ENCODE results near the gene SIK3.

The SIK3 gene

DNA sequence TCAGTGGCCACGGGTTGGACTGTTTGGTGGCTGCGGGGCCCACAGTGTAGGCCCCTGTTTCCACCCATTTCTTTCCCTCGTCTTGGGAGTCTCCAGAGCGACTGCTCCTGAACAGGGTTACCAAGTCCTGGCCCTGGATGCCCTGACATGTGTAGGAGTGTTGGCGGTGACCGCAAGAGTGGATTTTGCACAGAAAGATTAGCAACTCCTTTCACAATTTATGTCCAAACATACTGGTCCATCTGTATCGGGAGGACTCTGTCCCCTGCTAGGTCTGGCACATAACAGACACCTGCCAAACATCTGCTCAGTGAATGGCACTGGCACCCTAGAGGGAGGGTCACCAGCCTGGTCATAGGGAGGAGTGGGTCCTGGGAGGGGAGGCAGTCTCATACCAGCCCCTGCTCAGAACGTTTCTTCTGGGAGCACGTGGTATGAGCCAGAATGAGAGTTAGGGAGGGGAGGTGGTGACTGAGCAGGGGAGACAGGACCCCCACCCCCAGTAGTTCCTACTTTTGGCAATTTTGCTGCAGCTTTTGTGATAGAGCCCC, 257.4 kb downstream of the SIK3 start:
- TF ChIP-seq, protein P1, sequence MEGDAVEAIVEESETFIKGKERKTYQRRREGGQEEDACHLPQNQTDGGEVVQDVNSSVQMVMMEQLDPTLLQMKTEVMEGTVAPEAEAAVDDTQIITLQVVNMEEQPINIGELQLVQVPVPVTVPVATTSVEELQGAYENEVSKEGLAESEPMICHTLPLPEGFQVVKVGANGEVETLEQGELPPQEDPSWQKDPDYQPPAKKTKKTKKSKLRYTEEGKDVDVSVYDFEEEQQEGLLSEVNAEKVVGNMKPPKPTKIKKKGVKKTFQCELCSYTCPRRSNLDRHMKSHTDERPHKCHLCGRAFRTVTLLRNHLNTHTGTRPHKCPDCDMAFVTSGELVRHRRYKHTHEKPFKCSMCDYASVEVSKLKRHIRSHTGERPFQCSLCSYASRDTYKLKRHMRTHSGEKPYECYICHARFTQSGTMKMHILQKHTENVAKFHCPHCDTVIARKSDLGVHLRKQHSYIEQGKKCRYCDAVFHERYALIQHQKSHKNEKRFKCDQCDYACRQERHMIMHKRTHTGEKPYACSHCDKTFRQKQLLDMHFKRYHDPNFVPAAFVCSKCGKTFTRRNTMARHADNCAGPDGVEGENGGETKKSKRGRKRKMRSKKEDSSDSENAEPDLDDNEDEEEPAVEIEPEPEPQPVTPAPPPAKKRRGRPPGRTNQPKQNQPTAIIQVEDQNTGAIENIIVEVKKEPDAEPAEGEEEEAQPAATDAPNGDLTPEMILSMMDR (IDR thresholded peaks at IDR 0.05; ENCODE audit: insufficient read depth, low read length, poor library complexity, severe bottlenecking): no peak
- Histone ChIP-seq H3K36me3 (ENCODE audit: control insufficient read depth, insufficient read depth, low read length) (peaks cover 14% of the 10 kb centered on the region), H3K4me3 (replicated peaks; ENCODE audit: low read depth, low read length) (no peak overlapping the region), H3K27me3 (replicated peaks; ENCODE audit: control insufficient read depth, insufficient read depth, low read length) (no peaks in the 10 kb centered on the region)
- DNase-seq (ENCODE audit: extremely low read depth, insufficient read length): no peak

DNA sequence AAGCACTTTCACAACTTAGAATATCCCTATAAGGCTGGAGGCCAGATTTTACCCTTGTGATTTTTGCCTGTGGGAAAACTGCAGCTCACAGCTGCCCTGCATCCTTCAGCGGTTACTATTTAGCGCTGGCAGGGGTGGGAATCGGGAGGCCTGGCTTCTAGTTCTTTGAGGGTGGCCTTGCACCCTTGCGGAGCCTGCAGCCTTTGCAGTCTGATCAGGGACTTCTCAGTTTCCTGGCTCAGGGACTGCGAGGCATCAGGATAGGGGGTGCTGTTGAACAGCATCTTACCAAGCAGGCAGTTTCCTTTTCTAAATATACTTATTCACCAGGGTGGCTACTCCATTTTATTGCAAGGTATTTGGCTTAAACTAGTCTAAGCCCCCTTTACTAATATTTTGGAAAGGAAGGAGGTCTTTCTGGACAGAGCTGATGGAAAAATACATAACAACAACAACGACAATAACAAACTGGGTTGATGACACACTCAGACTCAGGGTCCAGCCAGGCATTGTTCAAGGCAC, 257.9 kb downstream of the SIK3 start:
- no peaks in the 10 kb centered on the region for H3K27me3 ChIP-seq (replicated peaks; ENCODE audit: control insufficient read depth, insufficient read depth, low read length)
- peaks cover 9% of the 10 kb centered on the region for H3K36me3 ChIP-seq (ENCODE audit: control insufficient read depth, insufficient read depth, low read length)
- no peak overlapping the region for H3K4me3 ChIP-seq (replicated peaks; ENCODE audit: low read depth, low read length)
- no peak for DNase-seq (ENCODE audit: extremely low read depth, insufficient read length)
- TF ChIP-seq, protein P1 (IDR thresholded peaks at IDR 0.05; ENCODE audit: insufficient read depth, low read length, poor library complexity, severe bottlenecking): peak; percentile 13

DNA sequence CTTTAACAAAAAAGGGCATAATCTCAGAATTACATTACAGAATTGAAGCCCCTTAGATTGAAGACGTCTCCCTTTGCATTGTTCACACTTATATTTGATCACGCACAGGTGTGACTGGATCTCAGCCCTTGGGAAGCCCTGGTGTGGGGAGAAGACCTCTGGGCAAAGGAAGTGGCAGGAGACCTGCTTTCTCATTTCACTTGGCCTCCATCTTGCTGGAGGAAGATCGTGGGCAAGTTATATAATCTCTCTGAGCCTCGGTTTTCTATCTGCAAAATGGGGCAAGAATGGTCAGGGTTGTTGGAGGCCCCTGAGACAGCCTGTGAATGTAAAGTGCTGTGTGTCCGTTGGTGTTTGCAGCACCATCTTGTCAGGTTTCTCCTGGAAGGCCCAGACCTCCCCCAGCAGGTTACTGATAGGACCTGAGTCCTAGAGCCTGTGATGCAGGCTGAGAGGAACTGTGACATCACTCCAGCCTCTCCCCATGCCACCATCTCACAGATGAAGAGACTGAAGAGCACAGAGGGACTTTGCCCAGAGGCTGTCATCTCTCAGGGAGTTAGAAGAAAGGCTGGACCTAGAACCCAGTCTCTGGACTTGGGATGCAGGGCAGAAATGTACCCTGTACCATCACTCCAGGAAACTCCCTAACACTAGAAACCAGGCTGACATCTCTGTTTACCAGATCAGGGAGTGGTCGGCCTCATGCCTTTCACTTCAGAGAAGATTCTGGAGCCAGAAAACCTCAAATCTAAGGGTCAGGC, 259.7 kb downstream of the SIK3 start:
- H3K4me3 ChIP-seq (replicated peaks; ENCODE audit: low read depth, low read length): no peak overlapping the region
- H3K27me3 ChIP-seq (replicated peaks; ENCODE audit: control insufficient read depth, insufficient read depth, low read length): no peaks in the 10 kb centered on the region
- TF ChIP-seq, protein P1 (IDR thresholded peaks at IDR 0.05; ENCODE audit: insufficient read depth, low read length, poor library complexity, severe bottlenecking): no peak
- DNase-seq (ENCODE audit: extremely low read depth, insufficient read length): no peak
- peaks cover 3% of the 10 kb centered on the region for H3K36me3 ChIP-seq (ENCODE audit: control insufficient read depth, insufficient read depth, low read length)

DNA sequence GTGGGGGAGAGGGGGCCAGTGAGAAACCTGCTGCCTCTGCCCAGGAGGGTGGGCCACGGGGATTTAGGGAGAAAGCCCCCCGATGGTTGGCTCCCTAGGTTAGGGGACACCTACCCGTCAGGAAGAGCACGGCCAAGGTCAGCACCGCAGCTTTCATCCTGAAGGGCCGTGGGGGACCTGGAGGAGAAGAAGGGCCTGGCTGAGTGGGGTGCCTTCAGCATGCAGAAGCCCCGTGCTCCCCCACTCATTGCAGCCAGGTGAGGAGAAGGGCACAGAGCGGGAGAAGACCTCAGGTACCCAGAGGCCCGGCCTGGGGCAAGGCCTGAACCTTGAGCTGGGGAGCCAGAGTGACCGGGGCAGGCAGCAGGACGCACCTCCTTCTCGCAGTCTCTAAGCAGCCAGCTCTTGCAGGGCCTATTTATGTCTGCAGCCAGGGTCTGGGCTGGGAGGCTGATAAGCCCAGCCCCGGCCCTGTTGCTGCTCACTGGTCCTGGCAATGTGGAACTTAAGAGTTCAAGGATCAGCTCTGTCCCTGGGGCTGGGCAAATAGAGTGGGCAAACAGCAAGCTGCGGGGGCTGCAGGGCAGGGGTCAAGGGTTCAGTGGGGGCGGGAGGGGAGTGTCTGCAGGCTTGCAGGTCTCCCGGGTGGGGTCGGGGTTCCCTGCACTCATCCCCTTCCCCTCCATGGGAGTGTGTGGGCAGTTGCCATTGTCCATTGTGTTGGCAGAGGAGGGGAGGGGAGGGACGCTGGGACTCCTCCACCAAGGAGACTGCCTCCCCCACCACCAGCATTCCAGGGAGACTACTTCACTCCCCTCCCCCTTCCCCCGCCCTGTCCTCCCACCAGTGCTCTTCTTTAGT, 260.8 kb downstream of the SIK3 start, which contains the start of gene APOA1:
Gene APOA1, minus strand, starts transcription at position 392 of the 861 bp plus-strand sequence. Its CDS starts 235 bp downstream, at position 157.
- Histone ChIP-seq H3K4me3 (replicated peaks; ENCODE audit: low read depth, low read length) (no peak within 1 kb of the TSS), H3K27me3 (replicated peaks; ENCODE audit: control insufficient read depth, insufficient read depth, low read length) (no peaks in the 10 kb centered on the region), H3K36me3 (ENCODE audit: control insufficient read depth, insufficient read depth, low read length) (no peaks in the 10 kb centered on the region)
- no peak for DNase-seq (ENCODE audit: extremely low read depth, insufficient read length)
- TF ChIP-seq, protein P1 (IDR thresholded peaks at IDR 0.05; ENCODE audit: insufficient read depth, low read length, poor library complexity, severe bottlenecking): no peak

DNA sequence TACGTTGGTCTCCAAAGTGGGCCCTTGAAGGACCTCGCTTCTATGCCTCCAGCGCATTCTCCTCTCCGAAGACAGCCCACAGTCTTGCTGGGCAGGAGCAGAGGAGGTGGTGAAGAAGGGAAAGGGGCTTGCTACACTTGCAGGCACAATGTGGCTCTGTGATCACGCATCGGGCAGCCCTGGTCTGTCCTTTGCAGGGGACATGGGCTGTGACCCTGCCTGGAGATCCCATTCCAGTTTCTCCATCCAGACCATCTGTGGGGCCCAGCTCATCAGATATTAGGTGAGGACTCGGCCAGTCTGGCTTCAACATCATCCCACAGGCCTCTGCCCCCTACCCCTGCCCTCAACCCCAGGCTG, 261.6 kb downstream of the SIK3 start:
- DNase-seq (ENCODE audit: extremely low read depth, insufficient read length): no peak
- TF ChIP-seq, protein P1 (IDR thresholded peaks at IDR 0.05; ENCODE audit: insufficient read depth, low read length, poor library complexity, severe bottlenecking): no peak
- H3K4me3 ChIP-seq (replicated peaks; ENCODE audit: low read depth, low read length): no peak overlapping the region

More for the DNA sequence above, 261.6 kb downstream of the SIK3 start:
- H3K36me3 ChIP-seq (ENCODE audit: control insufficient read depth, insufficient read depth, low read length): no peaks in the 10 kb centered on the region
- H3K27me3 ChIP-seq (replicated peaks; ENCODE audit: control insufficient read depth, insufficient read depth, low read length): no peaks in the 10 kb centered on the region
